Measurements from ENCODE around the gene PEF1. TPM values are rescaled to one million over a fixed set of nuclear protein-coding genes. Genes with fewer than 3 reads are reported as not detected.

The PEF1 gene
- total RNA-seq, 1 donor from 2014 or later: 57.9 TPM

DNA sequence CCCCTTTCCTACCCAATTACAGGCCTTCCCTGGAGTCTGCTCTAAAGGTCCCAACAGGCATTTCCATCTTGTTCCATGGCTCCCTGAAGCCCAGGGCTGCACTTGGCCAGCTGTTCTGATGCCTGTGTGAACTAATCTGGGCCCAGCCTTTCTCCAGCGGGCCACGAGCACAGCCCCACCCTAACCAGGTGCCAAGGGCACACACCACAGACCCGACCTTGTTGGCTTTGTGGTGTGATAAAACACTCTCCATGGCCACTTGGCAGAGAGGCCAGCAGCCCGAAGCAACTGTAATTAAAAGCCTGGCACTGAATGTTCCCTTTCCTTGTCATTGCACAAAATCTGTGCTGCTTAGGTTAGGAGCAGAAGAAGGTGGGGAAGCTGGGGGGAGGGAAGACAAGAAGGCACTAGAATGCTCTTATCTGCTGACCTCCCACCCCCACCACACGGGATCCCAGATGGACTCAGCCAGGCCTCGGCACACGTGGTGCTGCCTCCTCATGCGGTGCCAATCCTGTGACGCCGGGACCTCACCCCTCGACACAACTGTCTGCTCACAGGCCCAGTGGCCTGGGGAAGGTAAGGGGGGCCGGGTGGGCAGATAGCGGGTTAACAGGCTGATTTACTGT, 17.3 kb downstream of the PEF1 start:
- H3K9me3 ChIP-seq (ENCODE audit: insufficient read depth, low read depth, low read length): no peaks in the 10 kb centered on the region
- TF ChIP-seq, protein P1, sequence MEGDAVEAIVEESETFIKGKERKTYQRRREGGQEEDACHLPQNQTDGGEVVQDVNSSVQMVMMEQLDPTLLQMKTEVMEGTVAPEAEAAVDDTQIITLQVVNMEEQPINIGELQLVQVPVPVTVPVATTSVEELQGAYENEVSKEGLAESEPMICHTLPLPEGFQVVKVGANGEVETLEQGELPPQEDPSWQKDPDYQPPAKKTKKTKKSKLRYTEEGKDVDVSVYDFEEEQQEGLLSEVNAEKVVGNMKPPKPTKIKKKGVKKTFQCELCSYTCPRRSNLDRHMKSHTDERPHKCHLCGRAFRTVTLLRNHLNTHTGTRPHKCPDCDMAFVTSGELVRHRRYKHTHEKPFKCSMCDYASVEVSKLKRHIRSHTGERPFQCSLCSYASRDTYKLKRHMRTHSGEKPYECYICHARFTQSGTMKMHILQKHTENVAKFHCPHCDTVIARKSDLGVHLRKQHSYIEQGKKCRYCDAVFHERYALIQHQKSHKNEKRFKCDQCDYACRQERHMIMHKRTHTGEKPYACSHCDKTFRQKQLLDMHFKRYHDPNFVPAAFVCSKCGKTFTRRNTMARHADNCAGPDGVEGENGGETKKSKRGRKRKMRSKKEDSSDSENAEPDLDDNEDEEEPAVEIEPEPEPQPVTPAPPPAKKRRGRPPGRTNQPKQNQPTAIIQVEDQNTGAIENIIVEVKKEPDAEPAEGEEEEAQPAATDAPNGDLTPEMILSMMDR (IDR thresholded peaks at IDR 0.05; ENCODE audit: insufficient read depth, low read depth, low read length): no peak
- no peak for TF ChIP-seq EZH2 (IDR thresholded peaks at IDR 0.05; ENCODE audit: insufficient read depth, low read length)
- H3K36me3 Mint-ChIP-seq (ENCODE audit: low read depth, unreplicated experiment): peaks cover 23% of the 10 kb centered on the region

DNA sequence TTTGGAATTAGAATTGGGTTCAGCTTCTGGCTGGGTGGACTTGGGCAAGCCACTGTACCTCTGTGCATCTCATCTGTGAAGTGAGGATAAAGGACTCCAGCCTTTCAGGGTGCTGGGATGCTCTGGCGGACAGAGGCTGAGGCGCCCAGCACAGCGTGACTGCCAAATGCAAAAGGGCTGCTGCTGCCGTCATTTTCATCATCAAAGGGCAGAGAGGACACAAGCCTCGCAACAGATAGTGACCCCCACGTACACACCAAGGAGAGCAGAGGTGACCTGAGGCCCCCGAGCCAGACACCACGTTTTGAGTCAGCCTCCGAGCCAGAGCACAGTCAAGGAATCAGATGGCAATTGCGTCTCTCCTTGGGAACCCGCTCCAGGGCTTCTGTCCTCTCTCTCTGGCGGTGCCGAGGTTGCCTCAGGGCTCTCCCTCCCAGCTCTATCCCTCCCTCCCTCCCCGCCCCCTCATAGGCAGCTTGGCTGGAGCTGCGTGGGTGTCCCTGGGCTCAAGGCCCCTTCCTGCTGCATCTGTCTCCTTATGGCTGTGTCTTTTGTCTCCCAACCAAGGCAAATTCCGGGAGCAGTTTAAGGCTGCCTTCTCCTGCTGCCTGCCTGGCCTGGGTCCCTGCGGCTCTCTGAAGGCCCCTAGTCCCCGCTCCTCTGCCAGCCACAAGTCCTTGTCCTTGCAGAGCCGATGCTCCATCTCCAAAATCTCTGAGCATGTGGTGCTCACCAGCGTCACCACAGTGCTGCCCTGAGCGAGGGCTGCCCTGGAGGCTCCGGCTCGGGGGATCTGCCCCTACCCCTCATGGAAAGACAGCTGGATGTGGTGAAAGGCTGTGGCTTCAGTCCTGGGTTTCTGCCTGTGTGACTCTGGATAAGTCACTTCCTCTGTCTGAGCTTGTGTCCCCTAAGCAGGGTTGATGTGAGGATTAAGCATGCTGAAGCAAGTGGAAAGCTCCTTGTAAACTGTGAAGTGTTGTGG, 18.2 kb downstream of the PEF1 start:
- no peaks in the 10 kb centered on the region for H3K9me3 ChIP-seq (ENCODE audit: insufficient read depth, low read depth, low read length)
- H3K9ac ChIP-seq (ENCODE audit: low read length): peak overlapping the region; percentile 43
- H3K27ac ChIP-seq (ENCODE audit: low read depth, low read length): peak overlapping the region; percentile 27
- peak; percentile 39 for FAIRE-seq
- no peak for TF ChIP-seq EZH2 (IDR thresholded peaks at IDR 0.05; ENCODE audit: insufficient read depth, low read length)
- TF ChIP-seq, protein P1 (IDR thresholded peaks at IDR 0.05; ENCODE audit: insufficient read depth, low read depth, low read length): no peak
- peaks cover 47% of the 10 kb centered on the region for H4K20me1 ChIP-seq (ENCODE audit: insufficient read depth, low read length)
- H3K4me1 Mint-ChIP-seq (ENCODE audit: low read depth, unreplicated experiment): peaks cover 35% of the 10 kb centered on the region
- H3K27me3 ChIP-seq (ENCODE audit: insufficient read depth, low read length): no peaks in the 10 kb centered on the region
- no peaks in the 10 kb centered on the region for H3K27me3 Mint-ChIP-seq (ENCODE audit: low read depth, unreplicated experiment)
- H3K79me2 ChIP-seq (ENCODE audit: insufficient read depth, low read length): no peaks in the 10 kb centered on the region
- peak overlapping the region; percentile 67 for H3K4me2 ChIP-seq (ENCODE audit: low read length)
- H3K9me3 Mint-ChIP-seq (ENCODE audit: unreplicated experiment): no peaks in the 10 kb centered on the region
- H3K27ac Mint-ChIP-seq (ENCODE audit: unreplicated experiment): peak overlapping the region; percentile 84
- H3K4me3 Mint-ChIP-seq (ENCODE audit: unreplicated experiment): no peak overlapping the region
- H2AFZ ChIP-seq (ENCODE audit: low read depth, low read length): peak overlapping the region; percentile 14
- no peak overlapping the region for H3K4me3 ChIP-seq (ENCODE audit: insufficient read depth, low read depth, low read length)
- peaks cover 11% of the 10 kb centered on the region for H3K36me3 ChIP-seq (ENCODE audit: insufficient read depth, low read length)
- DNase-seq (ENCODE audit: low read depth): peak; percentile 14
- H3K36me3 Mint-ChIP-seq (ENCODE audit: low read depth, unreplicated experiment): peaks cover 23% of the 10 kb centered on the region
- peaks cover 35% of the 10 kb centered on the region for H3K4me1 ChIP-seq (ENCODE audit: insufficient read depth, low read length)

More for the DNA sequence above, 17.3 kb downstream of the PEF1 start:
- Histone ChIP-seq H3K79me2 (ENCODE audit: insufficient read depth, low read length) (no peaks in the 10 kb centered on the region), H2AFZ (ENCODE audit: low read depth, low read length) (no peak overlapping the region), H4K20me1 (ENCODE audit: insufficient read depth, low read length) (peaks cover 53% of the 10 kb centered on the region), H3K4me1 (ENCODE audit: insufficient read depth, low read length) (peaks cover 35% of the 10 kb centered on the region), H3K27ac (ENCODE audit: low read depth, low read length) (no peak overlapping the region), H3K27me3 (ENCODE audit: insufficient read depth, low read length) (no peaks in the 10 kb centered on the region), H3K36me3 (ENCODE audit: insufficient read depth, low read length) (peaks cover 16% of the 10 kb centered on the region), H3K4me3 (ENCODE audit: insufficient read depth, low read depth, low read length) (no peak overlapping the region), H3K9ac (ENCODE audit: low read length) (peak overlapping the region; percentile 2), H3K4me2 (ENCODE audit: low read length) (peak overlapping the region; percentile 67)
- H3K27me3 Mint-ChIP-seq (ENCODE audit: low read depth, unreplicated experiment): no peaks in the 10 kb centered on the region
- H3K4me1 Mint-ChIP-seq (ENCODE audit: low read depth, unreplicated experiment): peaks cover 35% of the 10 kb centered on the region
- H3K4me3 Mint-ChIP-seq (ENCODE audit: unreplicated experiment): no peak overlapping the region
- DNase-seq (ENCODE audit: low read depth) (no peak), FAIRE-seq (no peak)
- no peaks in the 10 kb centered on the region for H3K9me3 Mint-ChIP-seq (ENCODE audit: unreplicated experiment)
- H3K27ac Mint-ChIP-seq (ENCODE audit: unreplicated experiment): no peak overlapping the region
